Panc1 (cell line): ENCODE results near the gene DCTN2.

Source experiments
- POLR2AphosphoS5 ChIP-seq: IDR thresholded peaks from 2 replicates; pipeline ENCODE4 v1.6.1; 2012; ENCODE audit warnings: mild to moderate bottlenecking, low read depth, low read length, moderate library complexity
- SIN3A ChIP-seq: IDR thresholded peaks from 2 replicates; pipeline ENCODE4 v1.6.1; 2012; ENCODE audit warnings: low read depth, mild to moderate bottlenecking, low read length, moderate library complexity, borderline replicate concordance; ENCODE audit not compliant: insufficient read depth
- TCF7L2 ChIP-seq: IDR thresholded peaks from 2 replicates; pipeline ENCODE4 v1.6.1; 2011; ENCODE audit warnings: mild to moderate bottlenecking, low read depth, low read length, inconsistent platforms
- TF ChIP-seq, protein P1 (sequence below): fragments of 450-650 bp; IDR thresholded peaks from 2 replicates; pipeline ENCODE4 v1.5.1; 2017; ENCODE audit warnings: mild to moderate bottlenecking
- TF ChIP-seq, protein P2 (sequence below), 2 experiments: IDR thresholded peaks; 2 replicates each; pipeline ENCODE4 v1.6.1; 2011 to 2012; ENCODE audit warnings: low read depth in 2 of 2, control low read depth in 1 of 2, low read length in 1 of 2, mild to moderate bottlenecking in 1 of 2, moderate library complexity in 1 of 2; ENCODE audit not compliant: insufficient read depth in 1 of 2

DNA sequence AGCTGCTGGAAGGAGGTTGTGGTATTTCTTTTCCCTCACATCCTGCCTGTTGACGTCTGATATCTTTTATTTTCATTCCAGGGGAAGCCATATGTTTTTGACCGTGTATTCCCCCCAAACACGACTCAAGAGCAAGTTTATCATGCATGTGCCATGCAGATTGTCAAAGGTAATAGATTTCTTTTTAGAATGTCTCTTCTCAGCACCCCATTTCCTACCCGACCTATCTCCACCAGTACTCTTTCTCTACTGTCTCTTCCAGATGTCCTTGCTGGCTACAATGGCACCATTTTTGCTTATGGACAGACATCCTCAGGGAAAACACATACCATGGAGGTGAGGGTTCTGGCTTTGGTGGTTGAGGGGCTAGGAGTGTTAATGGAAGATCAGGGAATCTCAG lies 16.4 kb upstream of the DCTN2 start:
- TF ChIP-seq, protein P1, sequence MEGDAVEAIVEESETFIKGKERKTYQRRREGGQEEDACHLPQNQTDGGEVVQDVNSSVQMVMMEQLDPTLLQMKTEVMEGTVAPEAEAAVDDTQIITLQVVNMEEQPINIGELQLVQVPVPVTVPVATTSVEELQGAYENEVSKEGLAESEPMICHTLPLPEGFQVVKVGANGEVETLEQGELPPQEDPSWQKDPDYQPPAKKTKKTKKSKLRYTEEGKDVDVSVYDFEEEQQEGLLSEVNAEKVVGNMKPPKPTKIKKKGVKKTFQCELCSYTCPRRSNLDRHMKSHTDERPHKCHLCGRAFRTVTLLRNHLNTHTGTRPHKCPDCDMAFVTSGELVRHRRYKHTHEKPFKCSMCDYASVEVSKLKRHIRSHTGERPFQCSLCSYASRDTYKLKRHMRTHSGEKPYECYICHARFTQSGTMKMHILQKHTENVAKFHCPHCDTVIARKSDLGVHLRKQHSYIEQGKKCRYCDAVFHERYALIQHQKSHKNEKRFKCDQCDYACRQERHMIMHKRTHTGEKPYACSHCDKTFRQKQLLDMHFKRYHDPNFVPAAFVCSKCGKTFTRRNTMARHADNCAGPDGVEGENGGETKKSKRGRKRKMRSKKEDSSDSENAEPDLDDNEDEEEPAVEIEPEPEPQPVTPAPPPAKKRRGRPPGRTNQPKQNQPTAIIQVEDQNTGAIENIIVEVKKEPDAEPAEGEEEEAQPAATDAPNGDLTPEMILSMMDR = no peak
- TF ChIP-seq TCF7L2 = no peak
- no peak for TF ChIP-seq POLR2AphosphoS5
- no peak for TF ChIP-seq SIN3A
- TF ChIP-seq, protein P2, sequence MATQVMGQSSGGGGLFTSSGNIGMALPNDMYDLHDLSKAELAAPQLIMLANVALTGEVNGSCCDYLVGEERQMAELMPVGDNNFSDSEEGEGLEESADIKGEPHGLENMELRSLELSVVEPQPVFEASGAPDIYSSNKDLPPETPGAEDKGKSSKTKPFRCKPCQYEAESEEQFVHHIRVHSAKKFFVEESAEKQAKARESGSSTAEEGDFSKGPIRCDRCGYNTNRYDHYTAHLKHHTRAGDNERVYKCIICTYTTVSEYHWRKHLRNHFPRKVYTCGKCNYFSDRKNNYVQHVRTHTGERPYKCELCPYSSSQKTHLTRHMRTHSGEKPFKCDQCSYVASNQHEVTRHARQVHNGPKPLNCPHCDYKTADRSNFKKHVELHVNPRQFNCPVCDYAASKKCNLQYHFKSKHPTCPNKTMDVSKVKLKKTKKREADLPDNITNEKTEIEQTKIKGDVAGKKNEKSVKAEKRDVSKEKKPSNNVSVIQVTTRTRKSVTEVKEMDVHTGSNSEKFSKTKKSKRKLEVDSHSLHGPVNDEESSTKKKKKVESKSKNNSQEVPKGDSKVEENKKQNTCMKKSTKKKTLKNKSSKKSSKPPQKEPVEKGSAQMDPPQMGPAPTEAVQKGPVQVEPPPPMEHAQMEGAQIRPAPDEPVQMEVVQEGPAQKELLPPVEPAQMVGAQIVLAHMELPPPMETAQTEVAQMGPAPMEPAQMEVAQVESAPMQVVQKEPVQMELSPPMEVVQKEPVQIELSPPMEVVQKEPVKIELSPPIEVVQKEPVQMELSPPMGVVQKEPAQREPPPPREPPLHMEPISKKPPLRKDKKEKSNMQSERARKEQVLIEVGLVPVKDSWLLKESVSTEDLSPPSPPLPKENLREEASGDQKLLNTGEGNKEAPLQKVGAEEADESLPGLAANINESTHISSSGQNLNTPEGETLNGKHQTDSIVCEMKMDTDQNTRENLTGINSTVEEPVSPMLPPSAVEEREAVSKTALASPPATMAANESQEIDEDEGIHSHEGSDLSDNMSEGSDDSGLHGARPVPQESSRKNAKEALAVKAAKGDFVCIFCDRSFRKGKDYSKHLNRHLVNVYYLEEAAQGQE (IDR thresholded peaks at IDR 0.05; ENCODE audit: insufficient read depth in 1 of 2, low read depth in 2 of 2, low read length in 1 of 2) = no peak
